MM.1S (cell line): Measurements from ENCODE around the gene LMO7.

Source experiments
- DNase-seq: peaks from one replicate; pipeline ENCODE4 v3.0.0-alpha.2; 2015
- H2AFZ ChIP-seq: fragments of 300-600 bp; sonication (generic); 2 replicates; pipeline ENCODE4 v1.6.0; 2016; ENCODE audit warnings: antibody characterized with exemption, low read length
- H3F3A ChIP-seq: fragments of 300-600 bp; sonication (generic); 2 replicates; pipeline ENCODE4 v1.6.1; 2016; ENCODE audit warnings: mild to moderate bottlenecking, antibody characterized with exemption, low read length, moderate library complexity, mixed read lengths; ENCODE audit not compliant: insufficient read depth
- H3K27ac ChIP-seq: fragments of 300-600 bp; sonication (generic); 2 replicates; pipeline ENCODE4 v1.5.1; 2016; ENCODE audit warnings: mild to moderate bottlenecking, low read length
- H3K27me3 ChIP-seq: fragments of 300-600 bp; sonication (generic); replicated peaks from 2 replicates; pipeline ENCODE4 v1.6.0; 2016; ENCODE audit warnings: low read length; ENCODE audit not compliant: insufficient read depth
- H3K36me3 ChIP-seq: fragments of 300-600 bp; sonication (generic); replicated peaks from 2 replicates; pipeline ENCODE4 v1.6.1; 2016; ENCODE audit warnings: mild to moderate bottlenecking, low read length, mixed read lengths; ENCODE audit not compliant: insufficient read depth
- H3K4me1 ChIP-seq: fragments of 300-600 bp; sonication (generic); 2 replicates; pipeline ENCODE4 v1.6.1; 2016; ENCODE audit warnings: low read length, mixed read lengths
- H3K4me2 ChIP-seq: fragments of 300-600 bp; sonication (generic); 2 replicates; pipeline ENCODE4 v1.6.0; 2016; ENCODE audit warnings: low read depth, low read length
- H3K4me3 ChIP-seq: fragments of 300-600 bp; sonication (generic); 2 replicates; pipeline ENCODE4 v1.5.1; 2016; ENCODE audit warnings: low read length, mixed read lengths
- H3K79me2 ChIP-seq: fragments of 300-600 bp; sonication (generic); 2 replicates; pipeline ENCODE4 v1.6.1; 2016; ENCODE audit warnings: mixed run types, low read length, mixed read lengths
- H3K9ac ChIP-seq: fragments of 300-600 bp; sonication (generic); 2 replicates; pipeline ENCODE4 v1.6.1; 2016; ENCODE audit warnings: low read length, mixed read lengths
- H3K9me2 ChIP-seq: fragments of 300-600 bp; sonication (generic); replicated peaks from 2 replicates; pipeline ENCODE4 v1.6.1; 2016; ENCODE audit warnings: mild to moderate bottlenecking, low read length, mixed read lengths; ENCODE audit not compliant: insufficient read depth
- H3K9me3 ChIP-seq: fragments of 300-600 bp; sonication (generic); replicated peaks from 2 replicates; pipeline ENCODE4 v1.6.1; 2016; ENCODE audit warnings: mild to moderate bottlenecking, low read length, mixed read lengths; ENCODE audit not compliant: insufficient read depth
- H4K20me1 ChIP-seq: fragments of 300-600 bp; sonication (generic); 2 replicates; pipeline ENCODE4 v1.6.1; 2016; ENCODE audit warnings: mild to moderate bottlenecking, low read length, moderate library complexity, mixed read lengths; ENCODE audit not compliant: insufficient read depth
- EZH2 ChIP-seq: fragments of 300-600 bp; sonication (generic); optimal IDR thresholded peaks from 2 replicates; pipeline ENCODE3; 2017; ENCODE audit warnings: low read depth, mild to moderate bottlenecking, antibody characterized with exemption, low read length, mixed read lengths
- EZH2phosphoT487 ChIP-seq: fragments of 300-600 bp; sonication (generic); IDR thresholded peaks from 2 replicates; pipeline ENCODE4 v1.6.1; 2018; ENCODE audit warnings: antibody characterized with exemption, low read length
- TF ChIP-seq, protein P1 (sequence below): fragments of 300-600 bp; sonication (generic); IDR thresholded peaks from 2 replicates; pipeline ENCODE4 v1.5.1; 2016; ENCODE audit warnings: antibody characterized with exemption, low read length, mixed read lengths

The LMO7 gene

DNA sequence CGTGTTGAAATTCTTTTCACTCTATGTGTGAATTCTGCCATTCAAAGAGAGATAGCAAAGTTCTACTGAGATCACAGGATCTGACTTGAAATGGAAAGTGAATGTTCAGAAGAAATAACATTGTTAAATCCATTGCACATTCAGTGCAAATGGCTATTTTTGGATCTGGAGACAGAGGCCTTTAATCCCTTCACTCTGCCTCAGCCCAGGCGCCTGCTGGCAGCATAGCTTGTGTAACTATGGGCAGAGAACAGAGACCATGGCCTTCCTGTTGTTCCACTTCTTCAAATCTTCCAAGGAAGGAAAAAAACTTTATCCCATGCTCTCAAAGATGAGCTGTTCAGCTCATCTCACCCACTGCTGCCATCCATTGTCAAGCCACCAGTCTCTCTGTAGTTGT is 265.4 kb downstream of the LMO7 start:
- TF ChIP-seq EZH2 (no peak), EZH2phosphoT487 (no peak)
- TF ChIP-seq, protein P1, sequence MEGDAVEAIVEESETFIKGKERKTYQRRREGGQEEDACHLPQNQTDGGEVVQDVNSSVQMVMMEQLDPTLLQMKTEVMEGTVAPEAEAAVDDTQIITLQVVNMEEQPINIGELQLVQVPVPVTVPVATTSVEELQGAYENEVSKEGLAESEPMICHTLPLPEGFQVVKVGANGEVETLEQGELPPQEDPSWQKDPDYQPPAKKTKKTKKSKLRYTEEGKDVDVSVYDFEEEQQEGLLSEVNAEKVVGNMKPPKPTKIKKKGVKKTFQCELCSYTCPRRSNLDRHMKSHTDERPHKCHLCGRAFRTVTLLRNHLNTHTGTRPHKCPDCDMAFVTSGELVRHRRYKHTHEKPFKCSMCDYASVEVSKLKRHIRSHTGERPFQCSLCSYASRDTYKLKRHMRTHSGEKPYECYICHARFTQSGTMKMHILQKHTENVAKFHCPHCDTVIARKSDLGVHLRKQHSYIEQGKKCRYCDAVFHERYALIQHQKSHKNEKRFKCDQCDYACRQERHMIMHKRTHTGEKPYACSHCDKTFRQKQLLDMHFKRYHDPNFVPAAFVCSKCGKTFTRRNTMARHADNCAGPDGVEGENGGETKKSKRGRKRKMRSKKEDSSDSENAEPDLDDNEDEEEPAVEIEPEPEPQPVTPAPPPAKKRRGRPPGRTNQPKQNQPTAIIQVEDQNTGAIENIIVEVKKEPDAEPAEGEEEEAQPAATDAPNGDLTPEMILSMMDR, result no peak
- no peaks in the 10 kb centered on the region for H3K36me3 ChIP-seq
- H3F3A ChIP-seq, result no peaks in the 10 kb centered on the region
- H2AFZ ChIP-seq, result no peak overlapping the region
- no peak overlapping the region for H3K9ac ChIP-seq
- H3K9me2 ChIP-seq, result no peaks in the 10 kb centered on the region
- no peaks in the 10 kb centered on the region for H4K20me1 ChIP-seq
- no peaks in the 10 kb centered on the region for H3K27me3 ChIP-seq
- no peak overlapping the region for H3K4me2 ChIP-seq
- H3K4me3 ChIP-seq, result no peak overlapping the region
- H3K79me2 ChIP-seq, result no peaks in the 10 kb centered on the region
- H3K9me3 ChIP-seq, result no peaks in the 10 kb centered on the region
- no peaks in the 10 kb centered on the region for H3K4me1 ChIP-seq
- no peak for DNase-seq
- no peak overlapping the region for H3K27ac ChIP-seq

DNA sequence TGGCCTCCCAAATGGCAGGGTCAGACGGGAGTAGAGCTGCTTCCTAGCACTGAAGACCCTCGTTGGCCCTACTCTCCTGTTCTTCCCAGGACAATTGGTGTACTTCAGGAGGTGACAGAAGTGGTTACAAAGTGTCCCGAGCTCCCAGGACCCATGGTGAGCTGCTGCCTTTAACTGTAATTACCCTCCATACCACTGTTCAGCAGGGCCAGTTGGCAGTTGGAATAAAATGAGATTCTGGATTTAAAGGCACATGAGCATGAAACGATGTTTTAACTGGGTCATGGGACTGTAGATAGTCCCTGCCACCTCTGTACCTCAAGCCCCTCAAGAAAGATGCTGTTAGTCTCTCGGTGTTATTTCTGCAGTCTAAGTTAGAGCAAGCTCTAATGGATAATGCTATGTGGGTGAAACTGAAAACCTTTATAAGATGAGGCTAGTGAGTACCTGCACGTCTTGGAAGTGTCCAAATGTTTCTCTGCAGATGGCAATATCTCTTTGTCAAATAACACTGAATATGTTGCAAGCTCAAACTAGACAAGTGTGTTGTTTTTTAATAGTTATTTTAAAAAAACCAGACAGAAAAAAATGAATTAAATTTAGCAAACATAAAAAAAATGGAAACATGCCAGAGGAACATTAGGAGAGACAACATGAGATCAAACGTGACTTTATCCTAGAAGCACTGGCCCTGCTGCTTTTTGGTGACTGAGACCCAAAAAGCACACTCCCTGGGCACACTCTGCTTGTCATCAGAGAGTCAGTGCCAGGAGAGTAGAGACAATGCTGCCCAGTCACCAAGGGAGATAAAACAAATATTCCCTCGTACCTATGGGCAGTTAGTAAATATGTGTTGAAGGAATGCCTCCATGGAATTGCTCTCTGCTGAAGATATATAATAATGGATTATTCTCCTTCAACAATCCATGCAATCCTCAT is 266.3 kb downstream of the LMO7 start:
- no peaks in the 10 kb centered on the region for H3K9me2 ChIP-seq
- no peak overlapping the region for H3K9ac ChIP-seq
- H3K4me1 ChIP-seq, result no peaks in the 10 kb centered on the region
- H3K4me2 ChIP-seq, result no peak overlapping the region
- no peaks in the 10 kb centered on the region for H3K9me3 ChIP-seq
- no peaks in the 10 kb centered on the region for H3K36me3 ChIP-seq
- H2AFZ ChIP-seq, result no peak overlapping the region
- no peaks in the 10 kb centered on the region for H4K20me1 ChIP-seq
- no peak overlapping the region for H3K27ac ChIP-seq
- TF ChIP-seq EZH2phosphoT487 (no peak), EZH2 (no peak)
- TF ChIP-seq, protein P1, result no peak
- peak; percentile 22 for DNase-seq
- H3K4me3 ChIP-seq, result no peak overlapping the region
- no peaks in the 10 kb centered on the region for H3F3A ChIP-seq
- H3K79me2 ChIP-seq, result no peaks in the 10 kb centered on the region
- H3K27me3 ChIP-seq, result no peaks in the 10 kb centered on the region

DNA sequence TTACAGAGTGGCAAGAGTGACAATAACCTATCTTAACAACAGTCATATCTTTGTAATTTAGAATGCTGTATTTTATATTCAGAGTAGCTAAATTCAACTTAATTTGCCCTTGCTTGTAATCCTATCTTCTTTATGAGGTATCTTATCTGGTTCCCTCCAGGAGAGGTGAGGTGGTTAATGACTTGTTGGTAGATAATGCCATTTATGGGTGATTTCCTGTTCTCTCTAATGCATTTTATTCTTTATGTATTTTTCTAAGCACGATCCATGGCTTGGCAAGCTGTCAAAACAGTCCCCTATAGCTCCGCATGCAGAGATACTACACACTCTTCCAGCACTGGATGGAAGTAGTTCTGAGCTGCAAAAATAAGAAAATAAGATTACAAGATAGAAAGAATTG is 267.9 kb downstream of the LMO7 start:
- Histone ChIP-seq H3F3A (no peaks in the 10 kb centered on the region), H3K4me3 (no peak overlapping the region), H3K79me2 (no peaks in the 10 kb centered on the region), H3K9me3 (no peaks in the 10 kb centered on the region), H3K36me3 (no peaks in the 10 kb centered on the region), H3K9ac (no peak overlapping the region), H3K4me1 (no peaks in the 10 kb centered on the region), H3K4me2 (no peak overlapping the region), H3K27ac (no peak overlapping the region), H4K20me1 (no peaks in the 10 kb centered on the region), H2AFZ (no peak overlapping the region), H3K9me2 (no peaks in the 10 kb centered on the region), H3K27me3 (no peaks in the 10 kb centered on the region)
- TF ChIP-seq EZH2phosphoT487, result no peak
- no peak for TF ChIP-seq EZH2
- TF ChIP-seq, protein P1, result no peak
- no peak for DNase-seq
